Endothelial cell of umbilical vein (primary cell): Measurements from ENCODE around the gene NUDT8. TPM values are rescaled to one million over a fixed set of nuclear protein-coding genes. Genes with fewer than 3 reads are reported as not detected.

ENCODE experiments used
- BruUV-seq: library from RNA; stranded (reverse); fragments of 400-500 nt; replicated peaks from 2 replicates; lab custom pipeline; 2021; lab: Mats Ljungman, UMichigan
- CTCF ChIA-PET: fragments of 300-600, 350-600 bp; sonication (Branson Sonifier 250); formaldehyde crosslinking; loops from one replicate; lab custom pipeline; 2021; ENCODE audit warnings: antibody characterized with exemption, inconsistent platforms; lab: Charles Lee
- POLR2A ChIA-PET: fragments of 300-600, 350-600 bp; sonication (Branson Sonifier 250); formaldehyde crosslinking; loops from one replicate; lab custom pipeline; 2021; ENCODE audit warnings: antibody characterized with exemption, inconsistent platforms; lab: Charles Lee
- DNase-seq: peaks from one replicate; pipeline ENCODE4 v3.0.0-alpha.2; 2011; ENCODE audit warnings: low read depth, low spot score
- FAIRE-seq: peaks from 2 replicates; lab custom pipeline; 2011; peaks lifted over from hg19 to GRCh38; lab: Jason Lieb, UNC
- H2AFZ ChIP-seq: 2 replicates; pipeline ENCODE4 v1.6.0; 2012; ENCODE audit warnings: low read depth, low read length, control low read depth, inconsistent platforms
- H3K27ac ChIP-seq: 2 replicates; pipeline ENCODE4 v1.5.1; 2011; ENCODE audit warnings: low read depth, mild to moderate bottlenecking, control low read depth, low read length, moderate library complexity; ENCODE audit not compliant: insufficient read depth
- H3K27me3 ChIP-seq, 2 experiments: 2 replicates each; pipeline versions ENCODE4 v1.6.0 to v1.6.1; 2011; ENCODE audit warnings: low read length in 2 of 2, mixed read lengths in 1 of 2; ENCODE audit not compliant: control insufficient read depth in 2 of 2, insufficient read depth in 2 of 2
- H3K36me3 ChIP-seq, 2 experiments: 2 replicates in 1 of 2; 3 replicates in 1 of 2; pipeline ENCODE4 v1.5.1; 2011; ENCODE audit warnings: low read length in 2 of 2, mild to moderate bottlenecking in 1 of 2, moderate library complexity in 1 of 2; ENCODE audit not compliant: control insufficient read depth in 2 of 2, insufficient read depth in 2 of 2; ENCODE audit errors: extremely low read depth in 1 of 2
- H3K4me1 ChIP-seq: 3 replicates; pipeline ENCODE4 v1.5.1; 2011; ENCODE audit warnings: mild to moderate bottlenecking, low read length; ENCODE audit not compliant: control insufficient read depth, insufficient read depth; ENCODE audit errors: extremely low read depth
- H3K4me2 ChIP-seq: 2 replicates; pipeline ENCODE4 v1.6.1; 2011; ENCODE audit warnings: low read length, control low read depth, mixed read lengths; ENCODE audit not compliant: insufficient read depth
- H3K4me3 ChIP-seq, 3 experiments: fragments of 200-600 bp in 1 of 3; sonication (generic), shearing (Covaris generic) in 1 of 3; replicated peaks in 1 of 3; 2 replicates each; pipeline ENCODE4 v1.5.1; 2011 to 2016; ENCODE audit warnings: control low read depth in 3 of 3, low read length in 3 of 3, mild to moderate bottlenecking in 2 of 3, inconsistent platforms in 1 of 3, low read depth in 1 of 3, moderate library complexity in 1 of 3; ENCODE audit not compliant: insufficient read depth in 1 of 3
- H3K79me2 ChIP-seq: 2 replicates; pipeline ENCODE4 v1.6.0; 2012; ENCODE audit warnings: low read length, inconsistent platforms; ENCODE audit not compliant: control insufficient read depth, insufficient read depth
- H3K9ac ChIP-seq: replicated peaks from 2 replicates; pipeline ENCODE3; 2011; ENCODE audit warnings: low read length, control low read depth; ENCODE audit not compliant: insufficient read depth; ENCODE audit errors: extremely low read depth
- H3K9me1 ChIP-seq: replicated peaks from 3 replicates; pipeline ENCODE4 v1.6.0; 2011; ENCODE audit warnings: mild to moderate bottlenecking, low read length; ENCODE audit not compliant: control insufficient read depth, insufficient read depth; ENCODE audit errors: extremely low read depth
- H3K9me3 ChIP-seq: replicated peaks from 2 replicates; pipeline ENCODE4 v1.5.1; 2012; ENCODE audit warnings: low read length, inconsistent platforms; ENCODE audit not compliant: control insufficient read depth, insufficient read depth
- H4K20me1 ChIP-seq: replicated peaks from 2 replicates; pipeline ENCODE3; 2011; ENCODE audit warnings: mild to moderate bottlenecking, low read length; ENCODE audit not compliant: control insufficient read depth, insufficient read depth; ENCODE audit errors: extremely low read depth
- EZH2 ChIP-seq: IDR thresholded peaks from 2 replicates; pipeline ENCODE4 v1.6.1; 2012; ENCODE audit warnings: borderline replicate concordance, low read depth, mild to moderate bottlenecking, moderate library complexity, low read length, inconsistent platforms; ENCODE audit not compliant: severe bottlenecking
- FOS ChIP-seq: IDR thresholded peaks from 2 replicates; pipeline ENCODE4 v1.6.1; 2011; ENCODE audit warnings: mild to moderate bottlenecking, low read length, moderate library complexity, borderline replicate concordance; ENCODE audit not compliant: insufficient read depth
- GATA2 ChIP-seq: IDR thresholded peaks from 2 replicates; pipeline ENCODE4 v1.7.0; 2011; ENCODE audit warnings: low read depth, mild to moderate bottlenecking, moderate library complexity, mixed read lengths, low read length; ENCODE audit not compliant: insufficient read length, insufficient read depth
- JUN ChIP-seq: IDR thresholded peaks from 2 replicates; pipeline ENCODE4 v1.6.1; 2011; ENCODE audit warnings: borderline replicate concordance, low read depth; ENCODE audit not compliant: insufficient read length, insufficient read depth
- MYC ChIP-seq: IDR thresholded peaks from one replicate; pipeline ENCODE4 v1.6.1; 2011; ENCODE audit warnings: mild to moderate bottlenecking, low read depth, low read length
- POLR2A ChIP-seq: IDR thresholded peaks from 2 replicates; pipeline ENCODE4 v1.6.1; 2012; ENCODE audit warnings: low read depth, mild to moderate bottlenecking, control low read depth, low read length
- POLR2AphosphoS5 ChIP-seq: IDR thresholded peaks from 2 replicates; pipeline ENCODE4 v1.6.1; 2012; ENCODE audit warnings: low read depth, mild to moderate bottlenecking, control low read depth, low read length, moderate library complexity; ENCODE audit not compliant: insufficient read depth
- dilution Hi-C: fragments of 300-500 bp; cut with MboI; formaldehyde crosslinking; loops from one replicate; pipeline ENCODE4 v1.15.0; 2019; ENCODE audit warnings: low sequenced_read_pairs; ENCODE audit not compliant: extremely low pct_ligation_motif_present
- intact Hi-C: fragments of 100-400 bp; cut with micrococcal nuclease; formaldehyde crosslinking; loops from one replicate; pipeline ENCODE4 v1.10.0; 2022
- polyA plus RNA-seq, 4 experiments: library from polyadenylated mRNA; depleted of rRNA in 3 of 4; stranded (reverse) in 3 of 4; unstranded in 1 of 4; fragments of >200 nt; gene quantifications; 2 replicates each; pipeline versions ENCODE4 v1.2.1 to v1.2.3, GENCODE V29; 2011 to 2012; ENCODE audit warnings: missing spikeins in 1 of 4
- total RNA-seq: library from RNA; stranded (reverse); gene quantifications from 2 replicates; pipeline ENCODE4 v1.2.3, GENCODE V29; 2021
- TF ChIP-seq, protein P1 (sequence below): IDR thresholded peaks from 2 replicates; pipeline ENCODE4 v1.6.1; 2011; ENCODE audit not compliant: insufficient read depth, insufficient read length
- TF ChIP-seq, protein P2 (sequence below), 2 donors: IDR thresholded peaks; 1 replicate in 1 of 2; 2 replicates in 1 of 2; pipeline ENCODE4 v1.5.1; 2011; ENCODE audit warnings: low read length in 2 of 2, mild to moderate bottlenecking in 2 of 2, moderate library complexity in 2 of 2, control low read depth in 1 of 2, inconsistent platforms in 1 of 2, low read depth in 1 of 2; ENCODE audit not compliant: insufficient read depth in 1 of 2; ENCODE audit errors: extremely low read depth in 1 of 2

NUDT8 gene
- total and polyA plus RNA-seq, 2 donors (not counting 3 experiments of a cell fraction or from before 2014, with no cell fraction given) = 14.1 to 20.4 TPM

DNA sequence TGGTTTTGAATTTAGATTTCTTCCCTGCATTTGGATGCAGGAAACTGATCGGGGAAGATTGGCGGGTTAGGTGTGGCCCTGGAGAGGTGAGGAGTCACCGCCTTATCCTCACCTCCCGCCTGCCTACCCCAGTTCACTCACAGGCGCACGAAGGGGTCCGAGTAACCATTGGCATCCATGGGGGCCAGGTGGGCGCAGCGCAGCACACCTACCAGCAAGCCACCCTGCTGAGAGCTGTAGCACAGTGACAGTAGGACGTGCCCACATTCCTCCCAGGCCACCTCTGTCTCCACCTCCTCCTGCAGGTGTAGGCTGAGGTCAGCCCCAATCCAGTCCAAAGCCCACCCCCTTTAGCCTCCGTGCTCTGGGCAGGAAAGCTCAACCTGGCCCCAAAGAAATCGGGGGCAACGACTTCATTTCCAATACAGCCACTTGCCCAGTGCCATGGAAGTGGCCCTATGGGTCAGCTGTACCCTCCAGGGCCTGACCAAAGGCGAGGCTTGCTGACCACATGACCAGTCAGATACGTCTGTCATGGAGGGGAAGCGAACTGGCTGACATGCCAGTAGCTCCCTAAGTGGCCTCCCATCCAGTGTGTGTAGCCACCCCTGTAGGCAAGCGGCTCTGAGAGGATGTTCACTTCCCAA, 16.3 kb downstream of the NUDT8 start:
- Histone ChIP-seq H4K20me1 (no peaks in the 10 kb centered on the region), H3K9me1 (no peaks in the 10 kb centered on the region), H3K27me3 (peaks cover 14 to 21% of the 10 kb centered on the region in 2 experiments), H3K9ac (no peak overlapping the region), H3K4me3 (no peak overlapping the region), H2AFZ (no peak overlapping the region), H3K4me2 (no peak overlapping the region), H3K4me1 (no peaks in the 10 kb centered on the region), H3K79me2 (no peaks in the 10 kb centered on the region), H3K36me3 (peaks cover 3 to 22% of the 10 kb centered on the region in 2 experiments), H3K27ac (no peak overlapping the region), H3K9me3 (no peaks in the 10 kb centered on the region)
- no peak for TF ChIP-seq EZH2
- TF ChIP-seq GATA2 = no peak
- TF ChIP-seq POLR2A = no peak
- TF ChIP-seq JUN = no peak
- no peak for TF ChIP-seq MYC
- TF ChIP-seq POLR2AphosphoS5 = no peak
- TF ChIP-seq, protein P1, sequence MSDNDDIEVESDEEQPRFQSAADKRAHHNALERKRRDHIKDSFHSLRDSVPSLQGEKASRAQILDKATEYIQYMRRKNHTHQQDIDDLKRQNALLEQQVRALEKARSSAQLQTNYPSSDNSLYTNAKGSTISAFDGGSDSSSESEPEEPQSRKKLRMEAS = no peak
- CTCF ChIA-PET = interaction anchor here (0.8 to 6.8 kb wide), 17 partner anchors 9 to 100 kb away, joined by 3 to 98 read pairs (median 4); partner anchors contain the start of genes ACY3, GSTP1 and NUDT8
- no TSS peak for BruUV-seq
- intact Hi-C loops (no loop called here), dilution Hi-C loops (no loop called here)
- POLR2A ChIA-PET = no interaction called here
- FAIRE-seq (no peak), DNase-seq (no peak)

DNA sequence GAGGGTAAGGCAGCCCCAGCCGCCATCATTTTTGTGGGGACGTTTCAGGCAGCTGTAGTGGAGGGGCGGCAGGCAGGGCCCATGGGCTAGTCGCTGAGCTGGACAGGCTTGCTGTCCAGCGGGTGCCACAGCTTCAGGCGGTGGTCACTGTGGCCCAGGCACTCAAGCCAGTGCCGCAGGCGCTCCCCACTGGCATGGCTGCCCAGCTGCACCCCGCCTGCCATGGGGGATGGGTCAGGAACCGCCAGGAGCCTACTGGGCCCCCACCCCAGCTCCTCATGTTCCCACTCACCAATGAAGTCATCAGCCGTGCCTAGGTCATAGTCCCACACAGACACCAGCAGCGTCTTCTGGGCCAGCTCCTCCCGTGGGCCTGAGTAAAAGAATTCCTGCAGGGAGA, 17.0 kb downstream of the NUDT8 start:
- Histone ChIP-seq H4K20me1 (no peaks in the 10 kb centered on the region), H3K27ac (no peak overlapping the region), H2AFZ (no peak overlapping the region), H3K9ac (no peak overlapping the region), H3K4me2 (no peak overlapping the region), H3K9me3 (no peaks in the 10 kb centered on the region), H3K27me3 (peaks cover 13 to 20% of the 10 kb centered on the region in 2 experiments), H3K79me2 (peaks cover 2% of the 10 kb centered on the region), H3K36me3 (peaks cover 3 to 22% of the 10 kb centered on the region in 2 experiments), H3K9me1 (no peaks in the 10 kb centered on the region), H3K4me3 (no peak overlapping the region), H3K4me1 (peaks cover under 1% of the 10 kb centered on the region)
- TF ChIP-seq, protein P2, sequence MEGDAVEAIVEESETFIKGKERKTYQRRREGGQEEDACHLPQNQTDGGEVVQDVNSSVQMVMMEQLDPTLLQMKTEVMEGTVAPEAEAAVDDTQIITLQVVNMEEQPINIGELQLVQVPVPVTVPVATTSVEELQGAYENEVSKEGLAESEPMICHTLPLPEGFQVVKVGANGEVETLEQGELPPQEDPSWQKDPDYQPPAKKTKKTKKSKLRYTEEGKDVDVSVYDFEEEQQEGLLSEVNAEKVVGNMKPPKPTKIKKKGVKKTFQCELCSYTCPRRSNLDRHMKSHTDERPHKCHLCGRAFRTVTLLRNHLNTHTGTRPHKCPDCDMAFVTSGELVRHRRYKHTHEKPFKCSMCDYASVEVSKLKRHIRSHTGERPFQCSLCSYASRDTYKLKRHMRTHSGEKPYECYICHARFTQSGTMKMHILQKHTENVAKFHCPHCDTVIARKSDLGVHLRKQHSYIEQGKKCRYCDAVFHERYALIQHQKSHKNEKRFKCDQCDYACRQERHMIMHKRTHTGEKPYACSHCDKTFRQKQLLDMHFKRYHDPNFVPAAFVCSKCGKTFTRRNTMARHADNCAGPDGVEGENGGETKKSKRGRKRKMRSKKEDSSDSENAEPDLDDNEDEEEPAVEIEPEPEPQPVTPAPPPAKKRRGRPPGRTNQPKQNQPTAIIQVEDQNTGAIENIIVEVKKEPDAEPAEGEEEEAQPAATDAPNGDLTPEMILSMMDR (IDR thresholded peaks at IDR 0.05; ENCODE audit: extremely low read depth in 1 of 2, insufficient read depth in 1 of 2, low read depth in 1 of 2, low read length in 2 of 2) = no peak
- TF ChIP-seq GATA2 = no peak
- TF ChIP-seq POLR2A = no peak
- no peak for TF ChIP-seq MYC
- no peak for TF ChIP-seq FOS
- no peak for TF ChIP-seq JUN
- TF ChIP-seq EZH2 = no peak
- intact Hi-C loops (no loop called here), dilution Hi-C loops (no loop called here)
- ChIA-PET CTCF (interaction anchor here (6.8 kb wide), 1 partner anchor 16 kb away, joined by 98 read pairs; the partner anchor contains the start of gene NUDT8), POLR2A (no interaction called here)
- no peak for DNase-seq
- no TSS peak for BruUV-seq
- no peak for FAIRE-seq
